ENCODE data around the gene ZNRF3. TPM values are rescaled to one million over a fixed set of nuclear protein-coding genes. Genes with fewer than 3 reads are reported as not detected.

ZNRF3 gene
- total and polyA plus RNA-seq, 4 donors = 3.5 to 10.2 (median 6.9) TPM

DNA sequence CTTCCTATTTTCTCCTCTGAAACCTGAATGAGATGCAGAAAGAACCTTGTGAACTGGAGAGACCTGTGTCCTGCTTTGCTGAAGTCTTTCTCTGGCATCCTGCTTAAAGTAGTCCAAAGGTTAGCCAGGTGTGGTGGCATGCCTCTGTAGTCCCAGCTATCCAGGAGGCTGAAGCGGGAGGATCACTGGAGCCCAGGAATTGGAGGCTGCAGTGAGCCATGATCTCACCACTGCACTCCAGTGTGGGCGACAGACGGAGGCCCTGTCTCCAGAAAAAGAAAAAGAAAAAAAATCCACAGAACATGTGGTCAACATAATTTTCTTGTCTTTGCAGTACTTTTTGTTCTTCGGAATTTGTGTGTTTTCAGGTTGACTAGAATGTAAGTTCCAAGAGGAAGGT is 187.1 kb downstream of the ZNRF3 start:
- Histone ChIP-seq H3K27ac (ENCODE audit: low read depth in 1 of 2, low read length in 1 of 2) (no peak overlapping the region), H3K9me3 (ENCODE audit: control insufficient read depth in 4 of 4, insufficient read depth in 3 of 4, low read length in 3 of 4) (no peaks in the 10 kb centered on the region), H3K4me1 (ENCODE audit: control insufficient read depth in 5 of 5, insufficient read depth in 5 of 5, low read length in 5 of 5) (peaks cover 0 to 25% (median 6%) of the 10 kb centered on the region in 5 donors), H3K4me3 (no peak overlapping the region), H3K9ac (ENCODE audit: insufficient read depth in 1 of 2, low read length in 2 of 2) (no peak overlapping the region), H3K36me3 (ENCODE audit: control insufficient read depth in 4 of 4, insufficient read depth in 4 of 4, low read length in 4 of 4) (no peaks in the 10 kb centered on the region), H3K27me3 (ENCODE audit: control insufficient read depth in 3 of 3, insufficient read depth in 3 of 3, low read length in 2 of 3) (no peaks in the 10 kb centered on the region)
- TF ChIP-seq, protein P1, sequence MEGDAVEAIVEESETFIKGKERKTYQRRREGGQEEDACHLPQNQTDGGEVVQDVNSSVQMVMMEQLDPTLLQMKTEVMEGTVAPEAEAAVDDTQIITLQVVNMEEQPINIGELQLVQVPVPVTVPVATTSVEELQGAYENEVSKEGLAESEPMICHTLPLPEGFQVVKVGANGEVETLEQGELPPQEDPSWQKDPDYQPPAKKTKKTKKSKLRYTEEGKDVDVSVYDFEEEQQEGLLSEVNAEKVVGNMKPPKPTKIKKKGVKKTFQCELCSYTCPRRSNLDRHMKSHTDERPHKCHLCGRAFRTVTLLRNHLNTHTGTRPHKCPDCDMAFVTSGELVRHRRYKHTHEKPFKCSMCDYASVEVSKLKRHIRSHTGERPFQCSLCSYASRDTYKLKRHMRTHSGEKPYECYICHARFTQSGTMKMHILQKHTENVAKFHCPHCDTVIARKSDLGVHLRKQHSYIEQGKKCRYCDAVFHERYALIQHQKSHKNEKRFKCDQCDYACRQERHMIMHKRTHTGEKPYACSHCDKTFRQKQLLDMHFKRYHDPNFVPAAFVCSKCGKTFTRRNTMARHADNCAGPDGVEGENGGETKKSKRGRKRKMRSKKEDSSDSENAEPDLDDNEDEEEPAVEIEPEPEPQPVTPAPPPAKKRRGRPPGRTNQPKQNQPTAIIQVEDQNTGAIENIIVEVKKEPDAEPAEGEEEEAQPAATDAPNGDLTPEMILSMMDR (IDR thresholded peaks at IDR 0.05; ENCODE audit: control extremely low read depth, extremely low read depth) = no peak
- ATAC-seq (ENCODE audit: insufficient read depth, low FRiP score) (no peak), DNase-seq (peak in 1 of 3 donors; percentile 14)
- WGBS, 2 donors = 93 to 95% methylated on average over 4 of the region's 4 CpGs

DNA sequence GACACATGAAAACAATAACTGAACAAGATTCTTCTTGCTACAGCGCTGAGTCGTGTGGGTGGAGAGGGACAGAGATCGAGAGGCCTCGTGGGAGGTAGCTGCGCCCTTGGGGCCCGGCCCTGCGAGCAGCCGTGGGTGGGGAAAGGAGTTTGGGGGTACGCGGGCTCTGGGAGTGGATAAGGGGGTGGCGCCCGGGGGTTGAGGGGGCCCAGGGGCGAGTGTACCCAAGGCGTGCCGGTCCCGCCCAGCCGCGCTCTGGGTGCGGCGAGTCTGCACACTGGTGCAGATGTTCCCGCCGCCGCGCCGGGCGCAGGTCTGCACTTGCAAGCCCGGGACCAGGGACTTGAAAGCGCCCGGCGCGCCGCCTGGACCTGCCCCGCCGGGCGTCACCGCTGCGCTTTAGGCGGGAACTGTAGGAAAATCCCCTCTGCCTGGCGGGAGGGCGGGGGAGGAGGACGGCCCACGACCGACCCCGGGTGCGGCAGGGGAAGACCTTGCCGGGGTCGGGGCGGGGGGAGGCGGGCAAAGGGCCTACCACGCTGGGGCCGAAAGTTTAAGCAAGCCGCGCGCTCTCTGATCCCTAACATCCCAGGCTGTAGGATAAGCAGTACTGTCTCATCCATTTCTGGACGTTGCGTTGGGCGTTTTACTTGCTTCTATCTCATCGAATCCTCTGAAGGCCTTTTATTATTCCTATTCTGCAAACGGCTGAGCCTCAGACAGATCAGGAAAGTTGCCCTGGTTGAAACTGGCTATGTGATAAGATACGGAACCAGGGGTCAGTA is 188.1 kb downstream of the ZNRF3 start:
- TF ChIP-seq, protein P1 (IDR thresholded peaks at IDR 0.05; ENCODE audit: control extremely low read depth, extremely low read depth) = no peak
- H3K9ac ChIP-seq (ENCODE audit: insufficient read depth in 1 of 2, low read length in 2 of 2) = no peak overlapping the region
- ATAC-seq (ENCODE audit: insufficient read depth, low FRiP score) = no peak

DNA sequence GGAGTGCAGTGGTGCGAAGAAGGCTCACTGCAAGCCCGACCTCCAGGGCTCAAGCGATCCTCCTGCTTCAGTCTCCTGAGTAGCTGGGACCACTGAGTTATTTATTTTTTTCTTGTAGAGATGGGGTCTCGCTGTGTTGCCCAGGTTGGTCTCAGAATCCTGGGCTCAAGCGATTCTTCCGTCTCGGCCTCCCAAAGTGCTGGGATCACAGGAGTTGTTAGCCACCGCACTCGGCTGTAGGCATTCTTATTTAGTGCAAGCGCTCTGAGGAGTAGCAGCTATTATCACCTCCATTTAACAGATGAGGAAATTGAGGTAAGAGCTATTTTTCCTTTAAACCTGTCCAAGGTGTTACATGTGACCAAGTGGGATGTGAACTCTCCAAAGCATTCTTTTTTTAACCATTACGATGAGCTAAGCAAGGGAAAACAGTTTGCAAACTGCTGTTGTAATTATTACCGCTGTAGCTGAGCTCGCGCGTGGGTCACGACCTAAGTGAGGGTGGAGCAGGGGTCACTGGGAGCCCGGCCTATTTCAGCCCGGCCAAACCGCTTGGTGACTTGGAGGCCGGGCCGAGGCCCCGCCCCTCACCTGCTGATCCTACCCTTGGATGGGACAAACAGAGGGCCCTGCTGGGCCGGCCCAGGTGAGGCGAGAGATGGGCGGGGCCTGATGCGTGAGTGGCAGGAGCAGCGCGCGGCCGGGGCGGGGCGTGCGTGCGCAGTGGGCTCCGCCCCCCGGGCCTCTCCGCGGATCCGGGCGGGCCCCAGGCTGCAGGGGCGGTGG is 189.0 kb downstream of the ZNRF3 start:
- no peak overlapping the region for H3K27ac ChIP-seq (ENCODE audit: low read depth in 1 of 2, low read length in 1 of 2)
- peak; percentile 90 for ATAC-seq (ENCODE audit: insufficient read depth, low FRiP score)
- peak overlapping the region; percentile 38 for H3K4me3 ChIP-seq
- no peak overlapping the region for H3K9ac ChIP-seq (ENCODE audit: insufficient read depth in 1 of 2, low read length in 2 of 2)
- H3K9me3 ChIP-seq (ENCODE audit: control insufficient read depth in 4 of 4, insufficient read depth in 3 of 4, low read length in 3 of 4) = no peaks in the 10 kb centered on the region
- peak; percentile 83 to 90 (median 90) for DNase-seq
- no peaks in the 10 kb centered on the region for H3K36me3 ChIP-seq (ENCODE audit: control insufficient read depth in 4 of 4, insufficient read depth in 4 of 4, low read length in 4 of 4)
- WGBS, 2 donors = 23 to 28% methylated on average over 33 to 41 of the region's 41 CpGs
- H3K4me1 ChIP-seq (ENCODE audit: control insufficient read depth in 5 of 5, insufficient read depth in 5 of 5, low read length in 5 of 5) = peaks cover 0 to 26% (median 6%) of the 10 kb centered on the region in 5 donors
- TF ChIP-seq, protein P1 (IDR thresholded peaks at IDR 0.05; ENCODE audit: control extremely low read depth, extremely low read depth) = no peak
- no peaks in the 10 kb centered on the region for H3K27me3 ChIP-seq (ENCODE audit: control insufficient read depth in 3 of 3, insufficient read depth in 3 of 3, low read length in 2 of 3)

More for the DNA sequence above, 188.1 kb downstream of the ZNRF3 start:
- Histone ChIP-seq H3K9me3 (ENCODE audit: control insufficient read depth in 4 of 4, insufficient read depth in 3 of 4, low read length in 3 of 4) (no peaks in the 10 kb centered on the region), H3K27ac (ENCODE audit: low read depth in 1 of 2, low read length in 1 of 2) (no peak overlapping the region), H3K4me1 (ENCODE audit: control insufficient read depth in 5 of 5, insufficient read depth in 5 of 5, low read length in 5 of 5) (peaks cover 0 to 26% (median 6%) of the 10 kb centered on the region in 5 donors), H3K4me3 (no peak overlapping the region), H3K27me3 (ENCODE audit: control insufficient read depth in 3 of 3, insufficient read depth in 3 of 3, low read length in 2 of 3) (no peaks in the 10 kb centered on the region), H3K36me3 (ENCODE audit: control insufficient read depth in 4 of 4, insufficient read depth in 4 of 4, low read length in 4 of 4) (no peaks in the 10 kb centered on the region)
- 3 to 14% methylated on average over 59 to 60 of the region's 60 CpGs for WGBS, 2 donors
- DNase-seq = peak; percentile 49 to 59 (median 59)

All from lung (tissue), 12 donors.